Measurements from ENCODE around the gene SEZ6.

The SEZ6 gene

GRCh38 chr17:28926366-28926765 is 79.5 kb downstream of the SEZ6 start:
- H3K4me3 ChIP-seq (ENCODE audit: severe bottlenecking) = no peak overlapping the region
- no peaks in the 10 kb centered on the region for H3K27me3 ChIP-seq (ENCODE audit: insufficient read depth, poor library complexity, severe bottlenecking)
- H3K4me1 ChIP-seq (ENCODE audit: insufficient read depth, poor library complexity, severe bottlenecking) = peaks cover 19% of the 10 kb centered on the region
- TF ChIP-seq, protein P1, sequence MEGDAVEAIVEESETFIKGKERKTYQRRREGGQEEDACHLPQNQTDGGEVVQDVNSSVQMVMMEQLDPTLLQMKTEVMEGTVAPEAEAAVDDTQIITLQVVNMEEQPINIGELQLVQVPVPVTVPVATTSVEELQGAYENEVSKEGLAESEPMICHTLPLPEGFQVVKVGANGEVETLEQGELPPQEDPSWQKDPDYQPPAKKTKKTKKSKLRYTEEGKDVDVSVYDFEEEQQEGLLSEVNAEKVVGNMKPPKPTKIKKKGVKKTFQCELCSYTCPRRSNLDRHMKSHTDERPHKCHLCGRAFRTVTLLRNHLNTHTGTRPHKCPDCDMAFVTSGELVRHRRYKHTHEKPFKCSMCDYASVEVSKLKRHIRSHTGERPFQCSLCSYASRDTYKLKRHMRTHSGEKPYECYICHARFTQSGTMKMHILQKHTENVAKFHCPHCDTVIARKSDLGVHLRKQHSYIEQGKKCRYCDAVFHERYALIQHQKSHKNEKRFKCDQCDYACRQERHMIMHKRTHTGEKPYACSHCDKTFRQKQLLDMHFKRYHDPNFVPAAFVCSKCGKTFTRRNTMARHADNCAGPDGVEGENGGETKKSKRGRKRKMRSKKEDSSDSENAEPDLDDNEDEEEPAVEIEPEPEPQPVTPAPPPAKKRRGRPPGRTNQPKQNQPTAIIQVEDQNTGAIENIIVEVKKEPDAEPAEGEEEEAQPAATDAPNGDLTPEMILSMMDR (IDR thresholded peaks at IDR 0.05; ENCODE audit: poor library complexity, severe bottlenecking) = no peak
- H3K27ac ChIP-seq (ENCODE audit: poor library complexity, severe bottlenecking) = peak overlapping the region; percentile 49
- peaks cover 65% of the 10 kb centered on the region for H3K36me3 ChIP-seq (ENCODE audit: low read depth)
- ATAC-seq (ENCODE audit: low read depth) = peak; percentile 9; the same call in 1 of the 3 replicates
- no peaks in the 10 kb centered on the region for H3K9me3 ChIP-seq (ENCODE audit: severe bottlenecking)
- no peak for DNase-seq (ENCODE audit: low spot score)

DNA sequence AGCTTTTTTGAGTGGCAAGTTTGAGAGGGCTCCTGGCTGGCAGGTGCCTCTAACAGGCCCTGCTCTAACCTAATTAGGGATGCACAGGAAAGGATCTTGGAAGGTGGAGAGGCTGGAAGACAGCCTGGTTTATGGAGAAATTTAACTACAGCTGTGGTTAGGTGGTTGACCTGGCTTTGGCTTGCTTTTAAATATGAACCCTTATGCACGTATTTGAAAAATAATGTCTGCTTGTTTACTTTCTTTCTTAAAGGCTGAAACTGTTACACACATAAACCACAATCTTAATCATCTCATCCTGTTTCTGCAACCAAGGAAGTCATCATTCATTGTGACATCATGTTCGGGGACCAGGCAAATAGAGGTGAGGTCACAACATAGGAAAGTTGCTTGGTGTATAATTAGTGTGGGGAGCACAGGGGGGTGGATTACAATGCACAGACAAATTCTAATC is 79.9 kb downstream of the SEZ6 start:
- peaks cover 19% of the 10 kb centered on the region for H3K4me1 ChIP-seq (ENCODE audit: insufficient read depth, poor library complexity, severe bottlenecking)
- peak; percentile 70 for ATAC-seq (ENCODE audit: low read depth)
- peaks cover 69% of the 10 kb centered on the region for H3K36me3 ChIP-seq (ENCODE audit: low read depth)
- DNase-seq (ENCODE audit: low spot score) = no peak
- H3K4me3 ChIP-seq (ENCODE audit: severe bottlenecking) = no peak overlapping the region
- H3K9me3 ChIP-seq (ENCODE audit: severe bottlenecking) = no peaks in the 10 kb centered on the region
- TF ChIP-seq, protein P1 (IDR thresholded peaks at IDR 0.05; ENCODE audit: poor library complexity, severe bottlenecking) = no peak
- no peaks in the 10 kb centered on the region for H3K27me3 ChIP-seq (ENCODE audit: insufficient read depth, poor library complexity, severe bottlenecking)
- H3K27ac ChIP-seq (ENCODE audit: poor library complexity, severe bottlenecking) = peak overlapping the region; percentile 49

- H3K27me3 ChIP-seq (ENCODE audit: insufficient read depth, poor library complexity, severe bottlenecking) = no peaks in the 10 kb centered on the region
- no peak for ATAC-seq (ENCODE audit: low read depth)
- H3K36me3 ChIP-seq (ENCODE audit: low read depth) = peaks cover 97% of the 10 kb centered on the region
- TF ChIP-seq, protein P1 (IDR thresholded peaks at IDR 0.05; ENCODE audit: poor library complexity, severe bottlenecking) = no peak
- H3K4me3 ChIP-seq (ENCODE audit: severe bottlenecking) = no peak overlapping the region
- H3K4me1 ChIP-seq (ENCODE audit: insufficient read depth, poor library complexity, severe bottlenecking) = peaks cover 3% of the 10 kb centered on the region
- DNase-seq (ENCODE audit: low spot score) = no peak
- H3K9me3 ChIP-seq (ENCODE audit: severe bottlenecking) = no peaks in the 10 kb centered on the region
- no peak overlapping the region for H3K27ac ChIP-seq (ENCODE audit: poor library complexity, severe bottlenecking)
Measured at GRCh38 chr17:28920201-28920600, 85.6 kb downstream of the SEZ6 start.

GRCh38 chr17:28918295-28918694 is 87.5 kb downstream of the SEZ6 start:
- H3K36me3 ChIP-seq (ENCODE audit: low read depth) = peaks cover 99% of the 10 kb centered on the region
- no peak for DNase-seq (ENCODE audit: low spot score)
- TF ChIP-seq, protein P1 (IDR thresholded peaks at IDR 0.05; ENCODE audit: poor library complexity, severe bottlenecking) = no peak
- H3K9me3 ChIP-seq (ENCODE audit: severe bottlenecking) = peaks cover 2% of the 10 kb centered on the region
- H3K27ac ChIP-seq (ENCODE audit: poor library complexity, severe bottlenecking) = no peak overlapping the region
- no peaks in the 10 kb centered on the region for H3K27me3 ChIP-seq (ENCODE audit: insufficient read depth, poor library complexity, severe bottlenecking)
- H3K4me3 ChIP-seq (ENCODE audit: severe bottlenecking) = no peak overlapping the region
- no peaks in the 10 kb centered on the region for H3K4me1 ChIP-seq (ENCODE audit: insufficient read depth, poor library complexity, severe bottlenecking)
- ATAC-seq (ENCODE audit: low read depth) = no peak

- Histone ChIP-seq H3K4me1 (ENCODE audit: insufficient read depth, poor library complexity, severe bottlenecking) (no peaks in the 10 kb centered on the region), H3K27me3 (ENCODE audit: insufficient read depth, poor library complexity, severe bottlenecking) (no peaks in the 10 kb centered on the region), H3K27ac (ENCODE audit: poor library complexity, severe bottlenecking) (no peak overlapping the region), H3K9me3 (ENCODE audit: severe bottlenecking) (peaks cover 2% of the 10 kb centered on the region), H3K4me3 (ENCODE audit: severe bottlenecking) (no peak overlapping the region), H3K36me3 (ENCODE audit: low read depth) (peaks cover 99% of the 10 kb centered on the region)
- no peak for DNase-seq (ENCODE audit: low spot score)
- ATAC-seq (ENCODE audit: low read depth) = no peak
- TF ChIP-seq, protein P1 (IDR thresholded peaks at IDR 0.05; ENCODE audit: poor library complexity, severe bottlenecking) = no peak
Measured at GRCh38 chr17:28917465-28917864, 88.4 kb downstream of the SEZ6 start.

Data from RWPE2 (cell line).